Femur (tissue), 1 donor: ENCODE data around the gene SCYL1.

Experiments used
- DNase-seq: peaks from one replicate; pipeline ENCODE4 v3.0.0-alpha.2; 2017

The SCYL1 gene

GRCh38 chr11:65586676-65587075 is 61.8 kb downstream of the SCYL1 start:
- no peak for DNase-seq
